Measurements from ENCODE around the gene BTRC.

Gene BTRC

DNA sequence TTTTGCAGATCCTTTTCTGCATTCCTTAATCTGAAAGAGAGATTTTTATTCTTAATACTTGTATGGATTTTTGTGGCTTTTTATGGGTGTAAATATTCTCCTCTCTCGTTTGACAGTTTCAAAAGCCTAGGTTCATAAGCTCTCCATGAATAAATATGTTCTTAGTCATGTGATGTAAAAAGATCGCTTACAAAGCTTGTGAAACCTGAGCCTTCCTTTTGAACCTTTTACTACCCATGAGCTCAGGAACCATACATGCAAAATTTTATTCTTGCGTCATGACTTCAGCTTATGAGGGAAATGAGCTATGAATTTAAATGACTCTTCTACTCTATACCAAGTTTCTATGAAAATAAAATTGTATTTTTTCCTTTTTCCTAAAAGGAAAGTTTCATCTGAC, 135.4 kb downstream of the BTRC start:
- H3K9me3 ChIP-seq (replicated peaks in 1 of 11): no peaks in the 10 kb centered on the region
- H3K9ac ChIP-seq: no peak overlapping the region
- H3K4me1 ChIP-seq: no peaks in the 10 kb centered on the region
- H3K4me3 ChIP-seq: no peak overlapping the region
- no peaks in the 10 kb centered on the region for H3K27me3 ChIP-seq
- no peak overlapping the region for H3K4me2 ChIP-seq
- H3K27ac ChIP-seq: no peak overlapping the region
- peaks cover 0 to 7% (median 0%) of the 10 kb centered on the region in 11 experiments; a peak in 1 of 22 replicates for H3K36me3 ChIP-seq
- TF ChIP-seq Cebpa-rat (IDR thresholded peaks at IDR 0.05): no peak
- peaks cover 0 to 32% (median 0%) of the 10 kb centered on the region in 11 experiments; a peak in 5 of 22 replicates for H4K20me1 ChIP-seq

DNA sequence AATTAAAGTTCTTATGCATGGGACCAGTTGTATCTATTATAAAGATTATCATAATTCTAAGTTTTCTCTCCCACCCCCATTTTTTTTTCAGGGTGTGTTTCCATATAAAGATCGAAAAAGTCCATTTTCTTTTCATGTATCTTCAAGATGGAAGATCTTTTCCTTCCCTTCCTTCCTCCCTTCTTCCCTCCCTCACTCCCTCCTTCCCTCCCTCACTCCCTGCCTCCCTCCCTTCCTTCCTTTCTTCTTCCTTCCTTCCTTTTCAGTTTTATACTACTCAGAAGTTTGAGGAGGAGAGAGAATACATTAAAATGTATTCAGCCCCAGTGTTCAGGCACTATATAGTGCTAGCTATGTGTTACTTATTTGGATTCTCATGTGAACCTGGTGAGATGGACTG, 136.1 kb downstream of the BTRC start:
- Histone ChIP-seq H3K4me2 (no peak overlapping the region), H3K4me3 (no peak overlapping the region), H3K27me3 (no peaks in the 10 kb centered on the region), H3K36me3 (peaks cover 0 to 5% (median 0%) of the 10 kb centered on the region in 11 experiments; a peak in 1 of 22 replicates), H3K27ac (no peak overlapping the region), H3K9me3 (replicated peaks in 1 of 11) (no peaks in the 10 kb centered on the region), H3K9ac (no peak overlapping the region), H4K20me1 (peaks cover 0 to 29% (median 0%) of the 10 kb centered on the region in 11 experiments; a peak in 5 of 22 replicates), H3K4me1 (no peaks in the 10 kb centered on the region)
- no peak for TF ChIP-seq Cebpa-rat (IDR thresholded peaks at IDR 0.05)

DNA sequence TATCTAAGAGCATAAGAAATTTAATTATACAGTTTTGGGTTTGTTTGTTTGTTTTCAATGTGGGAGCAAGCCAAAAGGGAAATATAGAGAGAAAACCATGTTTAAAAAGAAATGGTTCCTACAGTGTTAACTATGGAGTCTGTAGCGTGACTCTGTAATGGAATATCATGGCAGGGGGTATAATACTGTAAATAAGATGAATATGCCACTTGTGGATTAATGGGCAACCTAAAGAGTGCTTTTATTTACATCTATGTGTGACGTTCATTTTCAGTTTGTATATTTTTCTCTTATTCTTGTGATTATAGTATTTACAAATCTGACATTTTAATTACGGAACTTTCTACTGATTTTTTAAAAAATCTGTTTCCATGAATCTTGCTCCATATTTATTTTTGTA, 138.2 kb downstream of the BTRC start:
- Histone ChIP-seq H3K27me3 (no peaks in the 10 kb centered on the region), H3K4me1 (no peaks in the 10 kb centered on the region), H3K9ac (no peak overlapping the region), H3K9me3 (replicated peaks in 1 of 11) (no peaks in the 10 kb centered on the region), H3K27ac (no peak overlapping the region), H4K20me1 (peaks cover 0 to 13% (median 0%) of the 10 kb centered on the region in 11 experiments; a peak in 4 of 22 replicates), H3K36me3 (no peaks in the 10 kb centered on the region), H3K4me3 (no peak overlapping the region), H3K4me2 (no peak overlapping the region)
- no peak for TF ChIP-seq Cebpa-rat (IDR thresholded peaks at IDR 0.05)

DNA sequence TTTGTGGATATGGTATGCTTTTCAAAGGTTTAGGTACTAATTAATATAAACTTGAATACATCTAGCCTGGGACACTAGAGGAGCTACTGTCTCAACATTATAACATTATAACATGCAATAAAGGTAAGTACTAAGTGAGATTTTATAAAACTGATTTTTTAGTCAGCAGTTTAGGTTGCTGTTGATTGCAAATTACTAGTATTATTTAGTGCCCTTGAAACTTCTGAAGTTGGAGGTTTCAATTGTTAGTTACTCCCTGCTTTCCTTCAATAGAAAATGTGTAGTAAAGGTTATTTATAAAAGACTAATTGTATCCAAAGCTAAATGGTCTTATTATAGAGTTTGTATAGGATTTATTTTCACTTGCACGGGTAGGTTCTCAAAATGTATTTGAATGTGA, 138.8 kb downstream of the BTRC start:
- Histone ChIP-seq H3K9me3 (replicated peaks in 1 of 11) (no peaks in the 10 kb centered on the region), H3K4me3 (no peak overlapping the region), H3K9ac (no peak overlapping the region), H3K27ac (no peak overlapping the region), H3K36me3 (no peaks in the 10 kb centered on the region), H3K4me2 (no peak overlapping the region), H4K20me1 (peaks cover 0 to 7% (median 0%) of the 10 kb centered on the region in 11 experiments; a peak in 3 of 22 replicates), H3K27me3 (no peaks in the 10 kb centered on the region), H3K4me1 (no peaks in the 10 kb centered on the region)
- no peak for TF ChIP-seq Cebpa-rat (IDR thresholded peaks at IDR 0.05)

DNA sequence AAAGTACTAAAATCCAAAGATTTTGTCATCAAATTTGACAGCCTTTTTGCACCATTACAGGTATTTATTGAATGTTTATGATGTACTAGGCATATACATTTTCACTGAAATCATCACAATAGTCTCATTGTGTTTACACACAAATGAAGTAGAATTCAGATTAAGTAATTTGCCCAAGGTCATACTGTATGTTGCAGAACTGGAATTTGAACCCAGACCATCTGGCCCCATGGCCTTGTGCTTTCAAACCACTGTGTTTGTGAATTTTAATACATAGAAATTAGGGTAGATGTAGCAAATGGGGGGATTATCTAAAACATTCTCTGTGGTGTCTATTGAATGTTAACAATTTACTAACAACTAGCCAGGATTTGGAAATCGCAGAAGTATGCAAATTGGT, 139.3 kb downstream of the BTRC start:
- TF ChIP-seq Cebpa-rat (IDR thresholded peaks at IDR 0.05): no peak

DNA sequence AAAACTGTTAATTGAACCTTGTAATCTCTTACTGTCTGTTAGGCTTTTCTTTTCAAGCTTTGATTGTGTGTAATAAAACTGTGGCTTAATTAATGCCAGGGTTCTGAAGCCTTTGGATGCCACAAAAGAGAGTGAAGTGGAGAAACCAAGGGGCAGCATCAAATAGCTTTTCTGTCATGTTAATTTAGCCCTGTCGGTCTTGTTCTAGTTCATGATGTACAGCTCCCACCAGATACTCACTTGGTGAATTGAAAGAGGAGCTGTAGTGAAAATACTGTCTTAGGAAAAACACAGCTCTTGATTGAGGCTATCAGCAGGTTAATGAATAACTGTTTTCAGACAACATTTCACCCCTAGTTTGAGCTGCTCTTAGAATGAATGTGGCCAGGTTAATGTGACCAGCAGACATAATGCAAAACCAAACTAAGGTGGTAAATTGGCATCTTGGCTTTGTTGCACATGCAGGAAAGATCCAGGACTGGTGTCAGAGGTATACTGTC, 139.9 kb downstream of the BTRC start:
- H3K9ac ChIP-seq: no peak overlapping the region
- H3K27me3 ChIP-seq: no peaks in the 10 kb centered on the region
- H3K27ac ChIP-seq: no peak overlapping the region
- no peak for TF ChIP-seq Cebpa-rat (IDR thresholded peaks at IDR 0.05)
- no peaks in the 10 kb centered on the region for H3K9me3 ChIP-seq (replicated peaks in 1 of 11)
- no peaks in the 10 kb centered on the region for H3K4me1 ChIP-seq
- no peaks in the 10 kb centered on the region; a peak in 1 of 22 replicates for H4K20me1 ChIP-seq
- no peak overlapping the region for H3K4me2 ChIP-seq
- no peak overlapping the region for H3K4me3 ChIP-seq
- no peaks in the 10 kb centered on the region for H3K36me3 ChIP-seq

More for the DNA sequence above, 139.3 kb downstream of the BTRC start:
- no peak overlapping the region for H3K4me3 ChIP-seq
- H3K27me3 ChIP-seq: no peaks in the 10 kb centered on the region
- H3K27ac ChIP-seq: no peak overlapping the region
- no peak overlapping the region for H3K4me2 ChIP-seq
- no peak overlapping the region for H3K9ac ChIP-seq
- no peaks in the 10 kb centered on the region for H3K9me3 ChIP-seq (replicated peaks in 1 of 11)
- no peaks in the 10 kb centered on the region for H3K4me1 ChIP-seq
- H4K20me1 ChIP-seq: peaks cover 0 to 3% (median 0%) of the 10 kb centered on the region in 11 experiments; a peak in 2 of 22 replicates
- H3K36me3 ChIP-seq: no peaks in the 10 kb centered on the region

DNA sequence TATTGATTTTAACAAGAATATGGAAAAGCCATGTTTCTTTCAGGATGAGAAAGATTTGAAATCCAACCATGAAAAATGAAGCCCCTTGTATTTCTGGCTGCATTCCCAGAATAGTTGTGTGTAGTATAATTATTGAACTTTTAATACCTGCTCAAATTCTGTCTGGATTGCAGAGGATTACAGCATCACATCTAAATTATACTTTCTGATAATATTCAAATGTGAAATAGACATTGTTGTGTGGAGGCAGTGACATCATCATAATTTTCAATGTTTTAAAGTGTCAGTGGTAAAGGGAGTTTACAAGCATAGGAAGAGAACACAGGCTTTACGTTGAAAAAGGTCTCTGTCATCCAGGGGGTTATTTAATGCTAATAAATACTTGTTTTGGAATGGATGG, 140.7 kb downstream of the BTRC start:
- H3K4me1 ChIP-seq: no peaks in the 10 kb centered on the region
- no peaks in the 10 kb centered on the region; a peak in 1 of 22 replicates for H4K20me1 ChIP-seq
- no peak overlapping the region for H3K27ac ChIP-seq
- TF ChIP-seq Cebpa-rat (IDR thresholded peaks at IDR 0.05): no peak
- H3K4me3 ChIP-seq: no peak overlapping the region
- no peak overlapping the region for H3K4me2 ChIP-seq
- no peaks in the 10 kb centered on the region for H3K27me3 ChIP-seq
- no peak overlapping the region for H3K9ac ChIP-seq
- no peaks in the 10 kb centered on the region for H3K9me3 ChIP-seq (replicated peaks in 1 of 11)
- no peaks in the 10 kb centered on the region for H3K36me3 ChIP-seq

DNA sequence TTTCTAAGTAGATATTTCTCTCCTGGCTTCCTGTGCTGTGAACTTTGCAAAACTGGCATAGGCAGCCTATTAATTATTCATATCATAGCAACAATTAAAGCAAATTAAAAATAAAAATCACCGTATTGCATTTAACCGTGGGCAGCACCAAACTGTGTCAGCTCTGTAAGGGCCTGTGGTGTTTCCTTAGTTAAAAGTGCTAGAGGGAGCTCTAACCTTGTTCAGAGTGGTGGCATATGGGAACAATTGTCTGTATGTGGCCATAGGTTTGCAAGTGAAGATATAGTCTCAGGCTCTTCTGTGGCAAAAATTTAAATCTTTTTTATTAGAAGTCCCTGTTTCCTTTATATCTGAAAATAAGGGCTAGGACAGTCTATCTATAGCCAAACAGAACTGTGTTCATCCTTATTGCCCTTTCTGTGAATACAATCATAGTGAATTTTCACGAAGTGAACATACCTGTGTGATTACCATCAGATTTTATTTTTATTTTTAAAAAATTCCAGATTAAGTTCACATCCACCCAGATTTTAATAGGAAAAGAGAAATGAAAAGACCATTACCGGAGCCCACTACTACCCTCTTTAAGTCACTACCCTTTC, 141.5 kb downstream of the BTRC start:
- Histone ChIP-seq H3K36me3 (no peaks in the 10 kb centered on the region), H3K4me3 (no peak overlapping the region), H3K4me2 (no peak overlapping the region), H3K27ac (no peak overlapping the region), H4K20me1 (peaks cover 0 to 4% (median 0%) of the 10 kb centered on the region in 11 experiments; a peak in 2 of 22 replicates), H3K9me3 (replicated peaks in 1 of 11) (no peaks in the 10 kb centered on the region), H3K27me3 (no peaks in the 10 kb centered on the region), H3K9ac (no peak overlapping the region), H3K4me1 (no peaks in the 10 kb centered on the region)
- no peak for TF ChIP-seq Cebpa-rat (IDR thresholded peaks at IDR 0.05)

DNA sequence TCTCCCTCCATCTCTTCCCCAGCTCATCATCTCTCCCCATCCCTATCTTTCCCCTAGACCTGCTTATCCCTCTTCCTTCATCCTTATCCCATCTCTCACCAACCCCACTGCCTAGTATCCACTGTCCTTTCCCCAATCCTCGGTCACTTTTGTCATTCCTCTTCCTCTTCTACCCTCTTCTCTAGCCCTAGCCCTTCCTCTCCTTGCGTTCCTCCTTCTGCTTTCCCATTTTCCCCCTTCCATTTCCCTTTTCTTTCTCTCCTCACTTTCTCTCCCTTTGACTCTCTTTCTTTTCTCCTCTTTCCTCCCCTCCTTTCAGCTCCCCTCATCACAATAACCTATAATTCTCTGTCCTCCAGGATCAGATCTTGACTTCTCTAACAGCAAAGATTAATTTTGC, 150.5 kb downstream of the BTRC start:
- TF ChIP-seq Cebpa-rat (IDR thresholded peaks at IDR 0.05): no peak
- no peak overlapping the region for H3K4me3 ChIP-seq
- H3K9me3 ChIP-seq (replicated peaks in 1 of 11): no peaks in the 10 kb centered on the region
- no peaks in the 10 kb centered on the region for H3K4me1 ChIP-seq
- peaks cover 0 to 7% (median 0%) of the 10 kb centered on the region in 11 experiments; a peak in 5 of 22 replicates for H4K20me1 ChIP-seq
- H3K9ac ChIP-seq: no peak overlapping the region
- no peak overlapping the region for H3K27ac ChIP-seq
- no peaks in the 10 kb centered on the region for H3K36me3 ChIP-seq
- H3K4me2 ChIP-seq: no peak overlapping the region
- H3K27me3 ChIP-seq: no peaks in the 10 kb centered on the region

Measured in BLaER1 treated with 17β-estradiol and CSF1 and Interleukin-3, amounts not matched to agents 10 nM and 100 nM (cell line).